Hepatocyte (in vitro differentiated cells): ENCODE measurements around the gene SLC35G1.

ENCODE experiments used
- CTCF ChIP-seq: fragments of 200-600 bp; sonication (generic); IDR thresholded peaks from 2 replicates; pipeline ENCODE4 v1.5.1; 2016; ENCODE audit warnings: antibody characterized with exemption, mild to moderate bottlenecking; ENCODE audit not compliant: poor library complexity
- EZH2phosphoT487 ChIP-seq: fragments of 200-600 bp; sonication (generic); IDR thresholded peaks from one replicate; pipeline ENCODE4 v1.6.1; 2018; ENCODE audit warnings: antibody characterized with exemption, mild to moderate bottlenecking, low read depth, moderate library complexity; ENCODE audit not compliant: unreplicated experiment, severe bottlenecking

DNA sequence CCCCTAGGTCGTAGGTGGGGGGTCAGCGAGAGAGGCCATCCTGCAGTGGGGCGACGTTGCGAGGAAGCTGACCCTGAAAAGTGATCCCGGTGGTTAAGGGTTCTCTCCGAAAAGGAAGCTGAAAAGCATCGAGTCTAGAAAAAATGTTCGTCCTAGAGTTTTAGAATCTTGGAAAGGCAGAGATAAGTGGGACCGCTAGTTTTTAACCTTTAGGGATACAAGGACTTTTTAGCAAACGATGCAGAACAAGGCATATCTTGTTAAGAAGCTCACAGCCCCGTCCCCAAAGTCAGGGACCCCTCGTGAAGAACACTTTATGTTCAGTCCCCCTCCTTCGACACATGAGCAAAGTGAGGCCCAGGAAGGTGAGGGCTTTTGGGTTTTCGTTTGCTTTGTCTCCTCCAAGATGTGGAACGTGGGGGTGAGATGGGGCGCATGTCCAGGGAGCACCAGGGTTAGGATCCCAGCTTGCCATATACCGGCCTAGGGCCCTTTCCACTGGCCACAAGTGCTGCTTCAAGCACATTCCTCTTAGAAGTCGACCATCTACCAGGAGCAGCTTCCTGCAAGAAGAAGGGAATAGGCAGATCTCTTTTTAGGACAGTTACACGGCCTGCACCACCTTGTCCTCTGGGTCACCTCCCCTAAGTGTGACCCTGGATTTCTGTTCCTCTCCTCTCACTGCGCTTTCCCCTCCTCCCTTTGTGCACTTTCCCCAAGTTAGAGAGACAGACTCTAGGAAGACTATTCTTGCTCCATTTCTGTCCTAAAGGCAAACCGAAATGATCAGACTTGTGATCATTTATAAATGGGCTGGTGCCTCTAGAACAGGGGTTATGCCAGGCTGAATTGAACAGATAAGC, 969 bp downstream of the SLC35G1 start:
- TF ChIP-seq EZH2phosphoT487 (no peak), CTCF (no peak)
